HS-27A (cell line): ENCODE measurements around the gene DPH1.

Source experiments
- DNase-seq: peaks from one replicate; pipeline ENCODE4 v3.0.0-alpha.2; 2012; ENCODE audit warnings: low read depth, missing footprints

Gene DPH1

GRCh38 chr17:2062571-2063183, 32.7 kb downstream of the DPH1 start:
- DNase-seq: no peak

GRCh38 chr17:2063261-2064146, 33.6 kb downstream of the DPH1 start:
- DNase-seq: no peak

DNA sequence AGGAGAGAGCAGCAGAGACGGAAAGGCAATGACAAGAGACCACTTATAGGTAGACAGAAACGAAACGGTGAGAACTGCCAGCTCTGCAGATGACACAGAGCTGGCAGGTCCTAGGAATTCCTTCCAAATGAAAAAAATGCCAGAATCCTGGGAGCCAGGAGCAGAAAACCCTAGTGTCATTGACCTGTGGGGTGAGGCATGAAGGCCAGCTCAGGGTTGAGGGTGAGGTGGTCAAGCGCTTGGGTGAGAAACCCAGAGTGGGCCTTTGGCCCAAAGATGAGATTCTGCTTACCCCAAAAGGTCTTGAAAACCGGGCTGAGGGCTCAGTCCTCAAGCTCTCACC, 34.2 kb downstream of the DPH1 start:
- DNase-seq: no peak

DNA sequence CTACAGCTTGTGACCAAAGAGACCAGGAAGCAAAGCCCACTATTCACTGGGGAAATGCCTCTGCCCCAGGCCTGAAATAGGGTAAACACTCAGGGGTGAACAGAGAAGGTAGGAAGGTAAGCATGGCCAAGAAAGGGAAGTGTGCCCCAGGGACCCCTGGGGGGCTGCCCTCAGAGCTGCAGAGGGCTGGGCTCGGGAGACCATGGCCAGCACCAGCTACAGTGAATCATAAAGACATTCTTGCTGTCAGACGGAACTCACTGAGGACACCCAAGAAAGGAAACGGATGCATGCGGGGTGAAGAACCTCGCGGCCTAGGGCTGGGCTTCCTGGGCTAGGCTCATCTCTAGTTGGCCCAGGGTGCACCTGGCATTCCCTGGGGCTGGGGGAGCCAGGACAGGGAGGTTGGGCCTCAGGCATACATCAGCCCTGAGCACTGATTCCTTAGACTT, 34.6 kb downstream of the DPH1 start:
- no peak for DNase-seq

GRCh38 chr17:2064980-2065785, 35.2 kb downstream of the DPH1 start:
- no peak for DNase-seq

DNA sequence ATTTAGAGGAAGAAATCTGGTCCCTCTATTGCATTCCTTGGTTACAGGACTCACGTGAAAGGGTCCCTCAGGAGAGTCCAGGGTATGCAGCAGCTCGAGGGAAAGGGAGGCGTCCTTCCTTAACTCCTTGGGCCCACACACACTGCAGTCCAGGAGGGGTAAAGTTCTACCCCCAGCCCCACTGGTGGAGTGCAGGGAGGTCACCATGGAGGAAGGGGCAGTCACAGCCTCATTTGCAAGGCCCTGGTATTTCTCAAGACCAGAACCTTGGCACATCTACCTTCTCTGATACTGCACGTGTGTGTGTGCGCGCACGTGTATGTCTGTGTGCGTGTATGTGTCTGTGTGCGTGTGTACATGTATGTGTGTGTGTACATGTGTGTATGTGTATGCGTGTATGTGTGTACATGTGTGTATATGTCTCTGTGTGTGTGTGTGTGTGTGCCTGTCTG, 36.0 kb downstream of the DPH1 start:
- no peak for DNase-seq

GRCh38 chr17:2067048-2067561, 37.2 kb downstream of the DPH1 start:
- no peak for DNase-seq

- no peak for DNase-seq
These were observed 37.7 kb downstream of the DPH1 start for GRCh38 chr17:2067608-2068024.

GRCh38 chr17:2068031-2068518, 38.1 kb downstream of the DPH1 start:
- DNase-seq: no peak

- no peak for DNase-seq
These were observed 38.6 kb downstream of the DPH1 start for GRCh38 chr17:2068519-2069051.

GRCh38 chr17:2070241-2071023, 40.5 kb downstream of the DPH1 start:
- DNase-seq: no peak

DNA sequence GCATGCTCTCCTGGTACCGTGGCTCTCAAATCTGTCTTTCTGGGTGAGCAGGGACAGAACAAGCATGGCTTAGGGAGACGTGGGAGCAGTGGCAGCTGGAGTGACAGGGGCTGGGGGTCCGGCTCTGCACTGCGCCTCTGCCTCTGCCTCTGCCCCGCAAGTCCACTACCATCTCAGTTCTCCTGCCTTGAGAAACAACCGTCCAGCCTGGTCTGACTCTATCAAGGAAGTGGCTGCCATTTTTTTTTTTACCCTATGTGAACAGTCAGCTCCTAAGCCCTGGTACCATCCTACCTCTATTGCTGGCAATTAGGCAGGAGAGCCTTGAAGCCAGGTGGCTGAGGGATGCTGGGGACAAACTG, 41.1 kb downstream of the DPH1 start:
- no peak for DNase-seq

DNA sequence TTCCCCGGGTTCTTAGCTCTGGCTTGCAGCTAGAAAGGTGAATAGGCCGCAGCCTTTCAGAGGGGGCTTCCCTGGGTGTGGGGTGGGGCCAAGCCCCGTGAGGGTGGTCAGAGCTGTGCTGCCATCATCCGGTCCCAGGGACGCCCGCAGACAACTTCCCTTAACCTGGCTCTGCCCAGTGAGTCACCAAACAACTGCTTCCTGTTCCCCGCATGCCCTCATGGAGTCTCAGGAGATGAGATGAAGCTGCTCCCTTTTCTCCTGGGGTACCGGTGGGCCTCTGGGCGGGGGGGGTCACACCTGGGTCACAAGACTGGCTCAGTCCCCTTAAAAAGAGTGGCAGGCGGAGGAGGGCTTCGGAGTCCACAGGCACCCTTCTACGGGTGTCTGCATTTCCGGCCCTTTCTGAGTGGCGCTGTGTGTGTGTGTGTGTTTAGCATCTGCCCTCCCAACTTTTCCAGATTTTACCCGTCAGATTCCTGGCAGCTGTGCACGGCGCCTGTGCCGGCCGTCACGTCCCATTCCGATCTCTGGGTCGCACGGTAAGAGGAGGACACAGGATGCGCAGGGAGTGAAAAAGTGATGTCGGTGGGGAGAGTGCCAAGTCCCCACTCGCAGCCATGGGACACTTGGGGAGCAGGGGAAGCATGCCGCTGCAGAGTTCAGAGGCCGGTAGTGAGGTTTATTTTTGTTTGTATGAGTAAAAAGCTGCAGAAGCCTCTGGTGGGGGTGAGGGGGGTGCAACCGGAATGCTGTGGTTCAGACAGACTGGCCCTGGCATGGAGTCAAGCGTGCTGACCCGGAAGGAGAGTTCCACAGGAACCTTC, 41.7 kb downstream of the DPH1 start:
- no peak for DNase-seq

- DNase-seq: no peak
These were observed 45.0 kb downstream of the DPH1 start for GRCh38 chr17:2074919-2075318.

GRCh38 chr17:2075336-2076086, 45.6 kb downstream of the DPH1 start:
- DNase-seq: no peak

GRCh38 chr17:2076087-2076984, 46.4 kb downstream of the DPH1 start:
- no peak for DNase-seq

GRCh38 chr17:2077040-2077439, 47.1 kb downstream of the DPH1 start:
- DNase-seq: no peak

- DNase-seq: no peak
These were observed 51.6 kb downstream of the DPH1 start for GRCh38 chr17:2081564-2081963.
